HFF-Myc (cell line): ENCODE results near the gene SLC18A3.

Experiments used
- DNase-seq: peaks from one replicate; pipeline ENCODE4 v3.0.0-alpha.2; 2011; ENCODE audit warnings: low read depth; ENCODE audit errors: extremely low read depth
- H3K4me3 ChIP-seq: replicated peaks from 2 replicates; pipeline ENCODE4 v1.5.1; 2011; ENCODE audit warnings: low read depth, mild to moderate bottlenecking, control low read depth, low read length
- CTCF ChIP-seq: IDR thresholded peaks from 2 replicates; pipeline ENCODE4 v1.5.1; 2012; ENCODE audit warnings: mild to moderate bottlenecking, low read depth, low read length, control low read depth; ENCODE audit errors: missing control alignments

Gene SLC18A3

GRCh38 chr10:49611166-49611815 lies 1.2 kb downstream of the SLC18A3 start:
- TF ChIP-seq CTCF = no peak
- H3K4me3 ChIP-seq = no peak overlapping the region
- DNase-seq = no peak

- no peak for TF ChIP-seq CTCF
- no peak overlapping the region for H3K4me3 ChIP-seq
- no peak for DNase-seq
Measured at GRCh38 chr10:49611816-49612512, 1.9 kb downstream of the SLC18A3 start.

- no peak overlapping the region for H3K4me3 ChIP-seq
- no peak for TF ChIP-seq CTCF
- no peak for DNase-seq
Measured at GRCh38 chr10:49612513-49613164, 2.5 kb downstream of the SLC18A3 start.

- no peak for TF ChIP-seq CTCF
- no peak for DNase-seq
- no peak overlapping the region for H3K4me3 ChIP-seq
Measured at GRCh38 chr10:49613165-49613881, 3.2 kb downstream of the SLC18A3 start.

DNA sequence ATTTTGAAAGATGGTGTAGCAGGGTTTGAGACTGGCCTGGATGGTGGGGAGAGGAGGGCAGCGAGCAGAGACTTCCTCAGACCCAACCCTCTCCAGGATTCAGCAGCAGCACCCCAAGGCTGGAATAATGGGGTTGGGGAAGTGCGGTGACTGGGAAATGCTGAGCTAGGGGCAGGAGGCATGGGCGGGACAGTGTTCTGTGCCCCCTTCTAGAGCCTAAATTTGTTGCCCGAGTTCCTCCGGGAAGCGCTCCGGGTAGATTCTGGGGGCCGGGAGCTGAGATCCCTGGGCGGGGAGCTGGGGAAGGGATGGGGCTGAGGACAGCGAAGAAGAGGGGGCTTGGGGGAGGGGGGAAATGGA lies 3.8 kb downstream of the SLC18A3 start, which contains the start of gene CHAT:
Gene CHAT (plus strand): TSS at position 156 of the 360 bp plus-strand sequence. CDS start 153 bp downstream, at position 309.
- no peak for TF ChIP-seq CTCF
- DNase-seq = no peak
- no peak within 1 kb of the TSS for H3K4me3 ChIP-seq

DNA sequence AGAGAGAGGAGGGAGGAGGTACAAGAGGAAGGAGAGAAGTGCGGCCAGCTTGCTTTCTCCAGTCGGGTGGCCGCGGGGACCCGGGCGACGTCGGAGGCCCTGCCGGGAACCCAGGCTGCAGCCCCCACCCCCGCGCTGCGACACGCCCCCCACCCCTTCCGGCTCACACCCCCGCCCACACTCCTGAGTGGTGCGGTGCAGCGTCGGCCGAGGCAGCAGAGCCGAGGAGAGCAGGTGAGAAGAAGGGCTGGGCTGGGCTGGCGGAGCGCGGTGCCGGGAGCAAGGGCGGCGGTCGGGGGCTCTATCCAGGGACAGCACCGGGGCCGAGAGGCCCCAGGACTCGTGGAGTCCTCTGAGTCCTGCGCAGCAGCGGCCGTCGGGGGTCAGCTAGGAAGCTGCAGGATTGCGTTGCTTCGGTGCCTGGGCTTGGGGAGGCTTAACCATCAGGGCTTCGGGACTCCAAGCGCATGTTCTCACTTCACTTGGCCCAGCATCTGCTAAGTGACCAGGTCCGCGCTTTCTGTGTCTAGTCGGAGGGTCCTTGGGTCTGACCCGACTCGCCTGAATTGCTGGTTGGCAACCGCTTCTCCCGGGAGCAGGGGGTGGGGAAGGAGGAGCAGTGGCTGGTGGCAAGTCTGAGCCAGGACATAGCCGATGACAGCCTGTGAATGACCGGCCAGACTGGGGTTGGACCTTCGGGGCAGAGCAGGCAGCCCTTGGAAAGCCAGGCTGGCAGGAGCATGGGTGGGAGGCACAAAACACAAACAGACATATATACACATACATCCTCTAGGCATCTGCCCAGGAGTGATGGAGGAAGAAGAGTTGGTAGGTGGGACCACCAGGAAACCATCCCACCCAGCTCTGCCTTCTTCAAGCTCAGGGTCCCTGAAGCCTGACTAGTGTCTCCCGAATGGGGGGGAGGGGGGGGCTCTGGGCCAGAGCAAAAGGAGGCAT lies 4.4 kb downstream of the SLC18A3 start:
- H3K4me3 ChIP-seq = no peak overlapping the region
- no peak for TF ChIP-seq CTCF
- DNase-seq = no peak
